ENCODE results near the gene SHANK2.

Gene SHANK2

DNA sequence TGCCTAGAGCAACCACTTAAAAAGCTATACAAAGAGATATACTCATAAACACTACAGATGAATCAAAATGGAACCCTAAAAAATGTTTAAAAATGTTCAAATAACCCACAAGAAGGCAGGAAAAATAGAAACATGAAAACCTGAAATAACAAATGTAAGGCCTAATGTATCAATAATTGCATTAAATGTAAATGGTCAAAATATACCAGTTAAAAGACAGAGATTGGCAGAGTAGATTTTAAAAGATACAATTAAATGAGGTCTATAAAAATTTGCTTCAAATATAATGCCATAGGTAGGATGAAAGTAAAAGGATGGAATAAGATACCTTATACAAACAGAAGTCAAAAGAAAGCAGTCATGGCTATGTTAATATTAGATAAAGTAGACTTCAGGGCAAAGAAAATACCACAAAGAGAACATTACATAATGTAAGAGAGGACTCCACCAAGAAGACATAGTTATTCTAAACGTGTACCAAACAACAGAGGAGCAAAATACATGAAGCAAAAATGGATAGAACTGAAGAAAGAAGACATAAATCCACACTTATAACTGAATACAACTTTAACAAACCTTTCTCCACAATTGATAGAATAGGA lies 25.2 kb downstream of the SHANK2 start:
- H3K36me3 ChIP-seq = no peaks in the 10 kb centered on the region
- no peak for DNase-seq
- peaks cover 0 to 21% (median 20%) of the 10 kb centered on the region in 3 donors for H3K9me3 ChIP-seq
- no peaks in the 10 kb centered on the region for H3K4me1 ChIP-seq
- H3K27me3 ChIP-seq = peaks cover 0 to 7% of the 10 kb centered on the region in 2 donors
- H3K27ac ChIP-seq = no peak overlapping the region
- no peak for TF ChIP-seq CTCF (IDR thresholded peaks at IDR 0.05)
- intact Hi-C loops (cut with DNase I; ENCODE audit: low total_unique reads) = no loop called here
- no peak overlapping the region for H3K4me3 ChIP-seq

GRCh38 chr11:71223671-71224660 lies 28.4 kb downstream of the SHANK2 start:
- Histone ChIP-seq H3K4me3 (no peak overlapping the region), H3K4me1 (no peaks in the 10 kb centered on the region), H3K27me3 (peaks cover 0 to 10% of the 10 kb centered on the region in 2 donors), H3K27ac (no peak overlapping the region), H3K9me3 (peaks cover 0 to 21% (median 20%) of the 10 kb centered on the region in 3 donors), H3K36me3 (no peaks in the 10 kb centered on the region)
- peak in 1 of 2 donors; percentile 10 for DNase-seq
- TF ChIP-seq CTCF (IDR thresholded peaks at IDR 0.05) = no peak
- intact Hi-C loops (cut with DNase I; ENCODE audit: low total_unique reads) = no loop called here

DNA sequence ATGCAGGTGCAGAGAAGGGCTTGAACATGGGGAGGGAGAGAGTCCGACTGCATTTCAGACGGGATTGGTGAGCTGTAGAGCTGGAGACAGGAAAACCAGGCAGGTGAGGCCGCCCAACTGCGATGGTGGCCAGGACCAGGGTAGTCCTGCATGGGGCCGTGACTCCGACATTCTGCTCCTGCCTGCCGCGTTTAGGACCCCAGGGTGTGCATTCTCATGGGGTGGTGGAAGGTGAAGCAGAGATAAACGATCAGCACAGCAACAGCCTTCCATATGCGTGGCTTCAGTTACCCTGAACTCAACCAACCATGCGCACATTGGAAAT lies 29.3 kb downstream of the SHANK2 start:
- Histone ChIP-seq H3K36me3 (no peaks in the 10 kb centered on the region), H3K9me3 (peaks cover 0 to 21% (median 20%) of the 10 kb centered on the region in 3 donors), H3K27ac (no peak overlapping the region), H3K27me3 (peaks cover 0 to 6% of the 10 kb centered on the region in 2 donors), H3K4me3 (no peak overlapping the region), H3K4me1 (no peaks in the 10 kb centered on the region)
- DNase-seq = peak in 1 of 2 donors; percentile 5
- intact Hi-C loops (cut with DNase I; ENCODE audit: low total_unique reads) = no loop called here
- no peak for TF ChIP-seq CTCF (IDR thresholded peaks at IDR 0.05)

DNA sequence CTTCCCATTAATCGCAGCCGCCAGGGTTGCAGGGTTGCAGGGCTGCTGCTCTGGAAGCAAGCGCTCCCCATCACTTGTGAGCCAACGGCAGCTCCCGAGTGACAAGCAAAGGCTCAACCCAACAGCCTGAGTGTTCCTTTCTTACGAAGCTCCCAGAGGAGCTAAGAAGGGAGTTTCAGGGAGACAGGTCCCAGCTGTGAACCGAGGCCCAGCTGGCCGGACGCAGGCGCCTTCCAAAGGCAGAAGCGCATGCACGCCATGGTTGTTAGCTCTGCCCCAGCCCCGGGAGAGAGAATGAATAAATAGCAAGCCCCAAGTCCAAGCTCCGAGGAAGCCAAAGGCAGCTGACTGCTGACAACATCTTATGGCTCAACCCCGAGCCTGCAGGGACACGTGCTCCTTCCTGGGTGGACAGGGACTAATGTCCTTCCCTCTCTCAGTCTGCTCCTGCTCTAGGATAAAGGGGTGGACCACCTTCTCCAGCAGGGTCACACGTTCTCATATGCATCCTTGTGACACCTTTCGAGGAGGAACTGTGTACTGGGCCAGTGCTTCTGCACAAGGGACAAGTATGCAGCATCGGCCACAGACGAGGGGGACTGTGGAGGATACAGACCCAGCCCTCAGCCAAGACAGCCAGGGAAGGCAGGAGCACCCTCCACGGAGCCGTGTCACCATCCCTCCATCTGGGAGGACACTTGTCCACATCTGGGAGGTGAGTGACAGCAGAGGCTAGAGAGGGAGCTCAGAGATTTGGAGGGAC lies 29.9 kb downstream of the SHANK2 start:
- intact Hi-C loops (cut with DNase I; ENCODE audit: low total_unique reads) = no loop called here
- Histone ChIP-seq H3K4me1 (no peaks in the 10 kb centered on the region), H3K4me3 (no peak overlapping the region), H3K27me3 (peaks cover 0 to 6% of the 10 kb centered on the region in 2 donors), H3K9me3 (peaks cover 0 to 18% (median 16%) of the 10 kb centered on the region in 3 donors), H3K36me3 (no peaks in the 10 kb centered on the region), H3K27ac (no peak overlapping the region)
- peak in 1 of 2 donors; percentile 15 for DNase-seq
- no peak for TF ChIP-seq CTCF (IDR thresholded peaks at IDR 0.05)

- no peak for TF ChIP-seq CTCF (IDR thresholded peaks at IDR 0.05)
- peaks cover 0 to 6% of the 10 kb centered on the region in 2 donors for H3K27me3 ChIP-seq
- intact Hi-C loops (cut with DNase I; ENCODE audit: low total_unique reads) = no loop called here
- DNase-seq = peak; percentile 5 to 20
- H3K4me1 ChIP-seq = no peaks in the 10 kb centered on the region
- no peak overlapping the region for H3K4me3 ChIP-seq
- no peak overlapping the region for H3K27ac ChIP-seq
- no peaks in the 10 kb centered on the region for H3K36me3 ChIP-seq
- peaks cover 0 to 14% (median 11%) of the 10 kb centered on the region in 3 donors for H3K9me3 ChIP-seq
Measured at GRCh38 chr11:71221821-71222220, 30.6 kb downstream of the SHANK2 start.

Data from tibial artery (tissue), 4 donors.